DND-41 (cell line): ENCODE measurements around the gene PSTPIP1.
"Not testable (repeated sequence)": the region's sequence is repeated elsewhere in the genome, so short reads cannot be mapped to it uniquely, and the experiment has no call there.

ENCODE experiments used
- ATAC-seq: fragments of 200-7000 bp; cut with Tn5 transposase; 3 replicates; pipeline ENCODE4 v1.9.1; 2021; ENCODE audit warnings: low read depth; ENCODE audit not compliant: insufficient read depth
- DNase-seq: peaks from one replicate; pipeline ENCODE4 v3.0.0-alpha.2; 2020
- H2AFZ ChIP-seq: 2 replicates; pipeline ENCODE4 v1.6.0; 2012; ENCODE audit warnings: low read depth, low read length
- H3K27ac ChIP-seq: 2 replicates; pipeline ENCODE4 v1.5.1; 2012; ENCODE audit warnings: low read length, inconsistent platforms
- H3K27me3 ChIP-seq: fragments of 200-600 bp; sonication (generic); 2 replicates; pipeline ENCODE4 v1.6.0; 2012; ENCODE audit warnings: low read length, mild to moderate bottlenecking, inconsistent platforms; ENCODE audit not compliant: insufficient read depth, poor library complexity
- H3K36me3 ChIP-seq: 2 replicates; pipeline ENCODE4 v1.5.1; 2012; ENCODE audit warnings: low read length, inconsistent platforms; ENCODE audit not compliant: insufficient read depth
- H3K4me1 ChIP-seq: 2 replicates; pipeline ENCODE4 v1.5.1; 2012; ENCODE audit warnings: mild to moderate bottlenecking, low read length; ENCODE audit not compliant: insufficient read depth
- H3K4me2 ChIP-seq: 2 replicates; pipeline ENCODE4 v1.6.0; 2012; ENCODE audit warnings: mild to moderate bottlenecking, moderate library complexity, low read length, inconsistent platforms; ENCODE audit not compliant: insufficient read depth
- H3K4me3 ChIP-seq, 2 experiments: fragments of 200-600 bp in 1 of 2; shearing (Covaris generic) in 1 of 2; 2 replicates each; pipeline ENCODE4 v1.5.1; 2012 to 2016; ENCODE audit warnings: inconsistent platforms in 2 of 2, low read length in 2 of 2, mild to moderate bottlenecking in 2 of 2, low read depth in 1 of 2, moderate library complexity in 1 of 2
- H3K79me2 ChIP-seq: 2 replicates; pipeline ENCODE4 v1.6.0; 2012; ENCODE audit warnings: low read length, inconsistent platforms; ENCODE audit not compliant: insufficient read depth
- H3K9ac ChIP-seq: 2 replicates; pipeline ENCODE4 v1.6.0; 2012; ENCODE audit warnings: low read depth, mild to moderate bottlenecking, inconsistent platforms, low read length, moderate library complexity
- H3K9me3 ChIP-seq: 2 replicates; pipeline ENCODE4 v1.5.1; 2012; ENCODE audit warnings: low read length, moderate library complexity, mild to moderate bottlenecking, inconsistent platforms; ENCODE audit not compliant: insufficient read depth, severe bottlenecking
- H4K20me1 ChIP-seq: 2 replicates; pipeline ENCODE4 v1.6.0; 2012; ENCODE audit warnings: low read length; ENCODE audit not compliant: insufficient read depth
- EZH2 ChIP-seq: IDR thresholded peaks from 3 replicates; pipeline ENCODE4 v1.6.1; 2012; ENCODE audit warnings: borderline replicate concordance, low read depth, mild to moderate bottlenecking, moderate library complexity, low read length, inconsistent platforms; ENCODE audit not compliant: severe bottlenecking
- TF ChIP-seq, protein P1 (sequence below): IDR thresholded peaks from 2 replicates; pipeline ENCODE4 v1.5.1; 2012; ENCODE audit warnings: borderline replicate concordance, low read length, moderate library complexity, mild to moderate bottlenecking; ENCODE audit not compliant: poor library complexity, severe bottlenecking; ENCODE audit errors: extremely low read depth

PSTPIP1 gene

DNA sequence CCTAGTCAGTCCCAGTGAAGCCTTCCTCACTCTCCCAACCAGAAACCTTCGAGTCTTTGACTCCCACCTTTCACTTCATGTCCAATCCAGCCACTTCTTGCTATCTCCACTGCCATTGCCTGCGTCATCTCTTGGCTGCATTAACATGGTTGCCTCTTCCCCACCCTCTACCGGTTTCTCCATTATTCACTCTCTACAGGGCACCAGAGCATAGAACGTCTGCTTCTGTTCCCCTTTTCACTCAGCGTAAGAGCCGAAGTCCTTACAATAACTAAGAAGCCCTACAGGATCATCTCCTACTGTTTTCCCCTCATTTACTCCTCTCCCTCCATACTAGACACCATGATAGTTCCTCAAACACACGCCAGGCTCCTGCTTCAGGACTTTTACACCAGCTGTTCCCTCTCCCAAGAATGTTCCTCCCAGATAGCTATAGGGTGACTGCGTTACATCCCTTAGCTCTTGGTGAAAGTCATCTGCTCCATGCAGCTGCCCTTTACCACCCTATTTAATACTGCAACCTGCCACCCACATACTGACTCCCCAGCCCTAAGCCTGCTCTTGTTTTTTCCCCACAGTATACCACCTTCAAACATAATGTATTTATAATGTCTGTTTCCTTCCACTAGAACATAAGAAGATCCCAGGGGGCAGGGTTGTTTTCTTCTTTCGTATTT, 32.5 kb upstream of the PSTPIP1 start:
- no peak overlapping the region for H3K4me3 ChIP-seq
- no peak overlapping the region for H2AFZ ChIP-seq
- no peak overlapping the region for H3K4me2 ChIP-seq
- H3K27ac ChIP-seq, result no peak overlapping the region
- H4K20me1 ChIP-seq, result no peaks in the 10 kb centered on the region
- no peak for ATAC-seq
- DNase-seq, result no peak
- H3K27me3 ChIP-seq, result peaks cover 11% of the 10 kb centered on the region
- H3K9ac ChIP-seq, result no peak overlapping the region
- TF ChIP-seq, protein P1, sequence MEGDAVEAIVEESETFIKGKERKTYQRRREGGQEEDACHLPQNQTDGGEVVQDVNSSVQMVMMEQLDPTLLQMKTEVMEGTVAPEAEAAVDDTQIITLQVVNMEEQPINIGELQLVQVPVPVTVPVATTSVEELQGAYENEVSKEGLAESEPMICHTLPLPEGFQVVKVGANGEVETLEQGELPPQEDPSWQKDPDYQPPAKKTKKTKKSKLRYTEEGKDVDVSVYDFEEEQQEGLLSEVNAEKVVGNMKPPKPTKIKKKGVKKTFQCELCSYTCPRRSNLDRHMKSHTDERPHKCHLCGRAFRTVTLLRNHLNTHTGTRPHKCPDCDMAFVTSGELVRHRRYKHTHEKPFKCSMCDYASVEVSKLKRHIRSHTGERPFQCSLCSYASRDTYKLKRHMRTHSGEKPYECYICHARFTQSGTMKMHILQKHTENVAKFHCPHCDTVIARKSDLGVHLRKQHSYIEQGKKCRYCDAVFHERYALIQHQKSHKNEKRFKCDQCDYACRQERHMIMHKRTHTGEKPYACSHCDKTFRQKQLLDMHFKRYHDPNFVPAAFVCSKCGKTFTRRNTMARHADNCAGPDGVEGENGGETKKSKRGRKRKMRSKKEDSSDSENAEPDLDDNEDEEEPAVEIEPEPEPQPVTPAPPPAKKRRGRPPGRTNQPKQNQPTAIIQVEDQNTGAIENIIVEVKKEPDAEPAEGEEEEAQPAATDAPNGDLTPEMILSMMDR, result no peak
- no peak for TF ChIP-seq EZH2
- no peaks in the 10 kb centered on the region for H3K4me1 ChIP-seq
- H3K36me3 ChIP-seq, result no peaks in the 10 kb centered on the region
- H3K9me3 ChIP-seq, result no peaks in the 10 kb centered on the region
- no peaks in the 10 kb centered on the region for H3K79me2 ChIP-seq

DNA sequence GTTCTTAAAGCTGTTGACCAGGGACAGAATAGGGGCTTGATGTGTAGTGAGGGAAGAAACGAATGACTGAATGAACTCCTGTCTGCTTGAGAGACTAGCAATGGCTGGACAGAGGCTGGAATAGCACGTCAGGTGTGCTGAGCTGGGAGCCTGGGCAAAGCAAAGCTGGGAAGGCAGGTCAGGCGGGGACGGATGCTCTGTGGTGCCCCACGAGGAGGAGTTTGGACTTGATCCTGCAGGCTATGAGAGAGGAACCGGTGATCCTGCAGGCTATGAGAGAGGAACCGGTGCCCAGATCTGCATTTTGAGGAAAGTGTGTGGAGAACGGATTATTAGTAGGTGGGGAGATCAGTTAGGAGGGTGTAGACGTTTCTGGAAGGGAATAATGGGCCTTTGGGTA, 31.3 kb upstream of the PSTPIP1 start:
- Histone ChIP-seq H3K9ac (no peak overlapping the region), H3K4me2 (no peak overlapping the region)
- ATAC-seq, result no peak

DNA sequence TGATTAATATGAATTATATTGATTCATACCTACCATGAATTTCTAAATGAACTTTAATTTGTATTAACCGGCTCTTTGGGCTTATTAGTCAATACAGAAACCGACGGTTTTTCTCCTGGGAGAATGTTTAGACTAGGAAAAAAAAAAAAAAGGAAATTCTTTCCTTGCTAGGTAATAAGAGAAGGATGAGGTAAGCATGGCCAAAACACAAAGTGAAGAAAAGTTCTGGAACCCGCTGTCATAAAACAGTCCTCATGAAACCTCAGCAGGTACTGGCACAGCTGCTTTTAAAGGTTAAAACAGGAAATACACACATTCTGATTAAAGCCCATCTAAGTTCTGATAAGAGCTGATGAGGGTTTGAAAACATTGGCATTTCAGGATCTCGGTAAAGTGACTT, 30.8 kb upstream of the PSTPIP1 start:
- H3K79me2 ChIP-seq, result no peaks in the 10 kb centered on the region
- H3K4me1 ChIP-seq, result no peaks in the 10 kb centered on the region
- no peak overlapping the region for H2AFZ ChIP-seq
- H3K27ac ChIP-seq, result no peak overlapping the region
- no peaks in the 10 kb centered on the region for H3K36me3 ChIP-seq
- no peak for ATAC-seq
- peaks cover 11% of the 10 kb centered on the region for H3K27me3 ChIP-seq
- H3K4me3 ChIP-seq, result no peak overlapping the region
- no peak for TF ChIP-seq EZH2
- no peaks in the 10 kb centered on the region for H4K20me1 ChIP-seq
- H3K9ac ChIP-seq, result no peak overlapping the region
- no peak for DNase-seq
- no peak overlapping the region for H3K4me2 ChIP-seq
- H3K9me3 ChIP-seq, result no peaks in the 10 kb centered on the region

More for the DNA sequence above, 31.3 kb upstream of the PSTPIP1 start:
- H3K4me3 ChIP-seq, result no peak overlapping the region
- no peaks in the 10 kb centered on the region for H4K20me1 ChIP-seq
- H3K27ac ChIP-seq, result no peak overlapping the region
- H2AFZ ChIP-seq, result no peak overlapping the region
- H3K4me1 ChIP-seq, result no peaks in the 10 kb centered on the region
- no peaks in the 10 kb centered on the region for H3K9me3 ChIP-seq
- H3K27me3 ChIP-seq, result peaks cover 11% of the 10 kb centered on the region
- DNase-seq, result no peak
- no peaks in the 10 kb centered on the region for H3K79me2 ChIP-seq
- TF ChIP-seq EZH2, result no peak
- TF ChIP-seq, protein P1, result no peak
- no peaks in the 10 kb centered on the region for H3K36me3 ChIP-seq

DNA sequence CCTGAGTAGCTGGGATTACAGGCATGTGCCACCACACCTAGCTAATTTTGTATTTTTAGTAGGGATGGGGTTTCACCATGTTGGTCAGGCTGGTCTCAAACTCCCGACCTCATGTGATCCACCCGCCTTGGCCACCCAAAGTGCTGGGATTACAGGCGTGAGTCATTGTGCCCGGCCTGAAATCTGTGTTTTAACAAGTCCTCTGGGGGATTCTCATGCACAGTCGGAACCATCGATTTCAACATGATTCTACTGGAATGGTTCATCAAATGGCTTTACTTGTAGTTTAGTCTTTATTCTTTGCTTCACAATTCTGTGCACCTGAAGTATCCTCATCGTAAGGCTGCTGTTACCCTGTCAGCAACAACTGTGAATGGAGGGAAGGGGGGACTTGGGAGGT, 28.9 kb upstream of the PSTPIP1 start:
- not testable (repeated sequence) for H4K20me1 ChIP-seq, H3K9me3 ChIP-seq, H3K4me2 ChIP-seq, H3K79me2 ChIP-seq, H3K9ac ChIP-seq, H3K27ac ChIP-seq, H2AFZ ChIP-seq, H3K4me1 ChIP-seq, H3K36me3 ChIP-seq, H3K4me3 ChIP-seq, DNase-seq, ATAC-seq
- H3K27me3 ChIP-seq, result peaks cover 11% of the 10 kb centered on the region
